HG03439 (cell line): ENCODE measurements around the gene LRRC15.

ENCODE experiments used
- ATAC-seq: cut with Tn5 transposase; IDR thresholded peaks from one replicate; pipeline ENCODE4 v1.9.1; 2021; ENCODE audit warnings: mild to moderate bottlenecking, moderate library complexity; ENCODE audit not compliant: unreplicated experiment

The LRRC15 gene

DNA sequence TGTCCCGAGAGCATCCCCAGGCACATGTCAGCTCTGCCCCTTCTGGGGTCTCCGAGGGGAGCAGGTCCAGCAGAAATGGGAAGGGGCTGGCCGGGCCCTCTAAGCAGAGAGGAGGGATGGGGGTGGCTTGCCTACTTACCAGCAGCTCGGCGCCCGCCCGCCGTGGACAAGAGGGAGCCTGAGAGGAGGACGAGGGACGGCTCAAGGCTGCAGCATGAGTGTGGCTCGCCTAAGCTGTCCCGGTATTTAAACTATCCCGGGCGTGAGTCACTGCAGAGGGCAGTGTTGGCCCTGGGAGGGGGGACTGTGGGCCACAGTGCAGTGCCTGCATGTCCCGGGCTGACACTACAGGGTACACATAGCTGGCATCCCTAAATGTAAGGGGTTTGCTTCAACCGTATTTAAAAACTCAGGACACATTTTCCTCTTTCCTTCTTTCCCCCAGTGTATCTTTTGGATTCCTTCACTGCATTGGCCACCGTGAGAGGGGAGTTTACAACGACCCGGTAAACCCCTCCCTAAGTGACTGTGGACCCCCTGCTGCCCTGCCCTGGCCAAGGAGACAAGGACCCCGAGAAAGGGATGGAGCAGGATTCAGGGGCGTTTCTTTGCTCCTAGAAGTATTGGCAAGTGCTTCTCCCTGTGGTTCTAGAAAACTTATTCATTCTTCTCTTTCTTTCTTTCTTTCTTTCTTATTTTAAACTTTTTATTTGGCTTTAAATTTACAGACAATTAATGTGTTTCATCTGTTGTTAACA is at the start of gene LRRC15:
TSS of gene LRRC15 (minus strand) at position 222 of the 758 bp plus-strand sequence. CDS start 8,700 bp downstream, outside the sequence.
- ATAC-seq = no peak

DNA sequence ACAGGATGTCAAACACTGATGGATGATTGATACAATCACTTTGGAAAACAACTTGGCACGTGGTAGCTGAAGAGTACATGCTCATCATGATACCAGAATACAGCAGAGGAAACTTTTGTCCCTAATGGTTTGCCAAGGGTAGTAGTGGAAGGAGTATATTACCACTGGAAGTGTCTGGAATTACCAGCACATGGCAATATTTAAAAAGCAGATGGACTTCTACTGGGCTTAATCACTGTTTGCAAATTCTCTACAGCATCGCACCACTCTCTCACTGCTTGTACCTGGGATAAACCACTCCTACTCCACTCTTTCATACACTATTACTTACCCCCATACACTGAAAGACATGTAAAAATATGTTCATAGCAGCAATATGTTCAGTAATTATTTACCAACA is 49.1 kb upstream of the LRRC15 start:
- ATAC-seq = no peak

DNA sequence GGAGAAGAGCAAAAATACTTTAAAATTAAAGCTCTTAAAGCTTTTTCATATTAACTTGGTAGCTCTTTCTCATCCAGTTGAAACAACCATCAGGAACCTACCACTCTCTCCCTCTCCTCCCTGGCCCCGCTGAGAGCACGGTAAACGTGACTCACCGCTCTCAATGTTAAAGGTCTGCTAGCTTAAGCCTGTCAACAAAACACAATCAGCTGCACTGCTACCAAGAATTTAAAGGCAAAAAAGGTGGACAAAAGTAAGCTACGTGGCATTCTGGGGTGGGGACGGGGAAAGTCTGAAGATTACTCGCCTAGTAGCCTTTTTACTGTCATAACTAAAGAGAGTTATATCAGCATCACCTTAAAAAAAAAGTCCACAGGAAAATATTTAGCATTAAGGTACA is 37.9 kb upstream of the LRRC15 start:
- no peak for ATAC-seq

- no peak for ATAC-seq
Measured at GRCh38 chr3:194405766-194406165, 36.2 kb upstream of the LRRC15 start.

- ATAC-seq = no peak
Measured at GRCh38 chr3:194404365-194405140, 35.0 kb upstream of the LRRC15 start.

DNA sequence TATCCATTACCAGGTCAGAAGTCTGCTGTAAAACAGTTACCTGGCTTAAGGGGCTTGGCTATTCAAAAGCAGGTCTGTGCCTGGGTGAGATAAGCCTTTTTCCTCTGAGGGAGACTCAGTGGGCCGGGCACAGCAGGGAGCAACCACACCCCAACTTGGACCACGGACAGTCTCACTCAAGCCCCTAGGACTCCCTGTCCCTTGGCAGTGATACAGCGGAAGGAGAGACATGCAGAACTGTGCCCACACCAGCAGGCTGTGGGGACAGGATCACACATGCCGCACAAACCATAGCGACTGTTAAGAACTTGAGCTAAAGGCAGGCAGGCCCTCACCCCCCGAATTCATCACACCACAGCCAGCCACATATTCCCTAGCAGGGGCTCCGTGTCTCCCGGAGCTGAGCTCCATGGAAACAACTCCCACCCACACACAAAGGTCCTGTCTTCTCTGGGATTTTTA is 32.4 kb upstream of the LRRC15 start:
- ATAC-seq = no peak

- no peak for ATAC-seq
Measured at GRCh38 chr3:194401346-194401745, 31.8 kb upstream of the LRRC15 start.

DNA sequence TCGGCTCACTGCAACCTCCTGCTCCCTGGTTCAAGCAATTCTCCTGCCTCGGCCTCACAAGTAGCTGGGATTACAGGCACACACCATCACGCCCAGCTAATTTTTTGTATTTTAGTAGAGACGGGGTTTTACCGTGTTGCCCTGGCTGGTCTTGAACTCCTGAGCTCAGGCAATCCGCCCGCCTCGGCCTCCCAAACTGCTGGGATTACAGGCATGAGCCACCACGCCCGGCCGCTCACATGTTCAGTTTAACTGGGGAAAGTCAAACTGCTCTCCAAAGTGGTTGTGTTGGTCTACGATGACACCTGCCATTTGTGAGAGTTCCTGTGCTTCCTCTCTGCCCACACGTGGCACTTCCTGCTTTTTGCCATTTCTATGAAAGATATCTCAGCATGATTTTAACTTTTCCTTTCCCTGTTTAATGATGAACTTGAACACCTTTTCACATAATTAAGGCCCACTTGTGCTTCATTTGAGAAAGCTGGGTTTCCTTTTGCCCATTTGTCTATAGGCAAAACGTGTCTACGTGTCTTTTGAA is 30.4 kb upstream of the LRRC15 start:
- no peak for ATAC-seq

- no peak for ATAC-seq
Measured at GRCh38 chr3:194399166-194399565, 29.6 kb upstream of the LRRC15 start, which contains the start of gene GP5. Gene GP5 (minus strand): TSS chr3:194399266. CDS start chr3:194398282, 984 bp downstream.

- ATAC-seq = no peak
Measured at GRCh38 chr3:194397757-194398312, 28.3 kb upstream of the LRRC15 start.

DNA sequence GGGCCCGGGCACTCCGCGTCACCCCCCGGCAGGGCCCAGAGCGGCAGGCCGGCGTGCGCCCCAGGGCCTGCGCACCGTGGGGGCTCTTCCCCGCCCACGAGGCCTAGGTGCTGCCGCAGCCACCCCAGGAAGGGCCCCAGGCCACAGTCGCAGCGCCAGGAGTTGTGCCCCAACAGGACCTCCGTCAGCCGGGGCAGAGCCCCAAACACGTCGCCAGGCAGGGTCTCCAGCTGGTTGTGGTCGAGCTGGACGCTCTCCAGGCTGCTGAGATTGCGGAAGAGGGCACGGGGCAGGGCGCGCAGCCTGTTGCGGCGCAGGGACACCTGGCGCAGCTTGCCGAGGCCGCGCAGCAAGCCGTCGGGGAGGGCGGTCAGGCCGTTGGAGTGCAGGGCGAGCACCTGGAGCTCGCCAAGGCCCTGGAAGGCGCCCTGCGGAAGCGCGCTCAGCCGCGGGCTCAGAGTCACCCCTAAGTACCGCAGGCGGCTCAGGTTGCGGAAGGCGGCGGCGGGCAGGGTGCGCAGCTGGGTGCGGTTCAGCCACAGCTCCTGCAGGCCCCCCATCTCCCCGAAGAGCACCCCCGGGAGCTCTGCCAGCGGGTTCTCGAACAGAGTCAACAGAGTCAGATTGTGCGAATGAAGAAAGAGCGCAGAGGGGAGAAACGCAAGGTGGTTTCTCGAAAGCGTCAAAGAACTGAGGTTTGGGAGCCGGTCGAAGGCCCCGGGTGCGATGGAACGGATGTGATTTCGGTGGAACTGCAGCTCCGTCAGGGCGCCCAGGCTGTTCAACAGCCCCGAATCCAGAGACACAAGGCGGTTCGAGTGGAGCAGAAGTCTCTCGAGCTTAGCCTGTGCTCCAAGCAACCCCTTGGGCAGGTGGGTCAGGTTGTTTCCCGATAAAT is 27.6 kb upstream of the LRRC15 start:
- ATAC-seq = no peak

- ATAC-seq = no peak
Measured at GRCh38 chr3:194396539-194396858, 27.0 kb upstream of the LRRC15 start.

DNA sequence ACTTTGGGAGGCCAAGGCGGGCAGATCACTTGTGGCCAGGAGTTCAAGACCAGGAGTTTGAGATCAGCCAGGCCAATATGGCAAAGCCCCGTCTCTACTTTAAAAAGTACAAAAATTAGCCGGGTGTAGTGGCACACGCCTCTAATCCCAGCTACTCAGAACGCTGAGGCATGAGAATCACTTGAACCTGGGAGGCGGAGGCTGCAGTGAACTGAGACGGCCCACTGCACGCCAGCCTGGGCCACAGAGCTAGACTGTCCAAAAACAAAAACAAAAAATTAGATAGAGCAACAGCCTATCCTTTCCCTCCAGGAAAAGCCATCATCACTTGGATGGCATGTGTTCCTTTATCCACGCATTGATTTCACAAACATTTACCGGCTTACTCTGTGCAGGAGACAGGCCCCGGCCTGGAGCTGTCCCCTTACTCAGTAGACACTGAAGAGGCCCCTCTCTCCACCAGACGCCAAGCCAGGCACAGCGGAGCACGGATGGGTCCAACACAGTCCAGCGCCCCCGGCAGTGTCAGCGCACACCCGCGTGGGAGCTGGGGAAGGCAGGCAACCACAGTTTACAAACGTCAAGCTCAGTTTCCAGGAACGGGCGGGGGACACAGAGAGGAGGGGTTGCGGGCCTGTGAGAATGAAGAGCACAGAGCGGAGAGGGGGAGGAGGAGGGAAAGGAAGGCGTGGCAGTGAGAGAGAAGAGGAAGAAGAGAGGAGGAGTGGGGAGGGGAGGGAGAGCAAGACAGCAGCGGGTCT is 26.4 kb upstream of the LRRC15 start:
- no peak for ATAC-seq

DNA sequence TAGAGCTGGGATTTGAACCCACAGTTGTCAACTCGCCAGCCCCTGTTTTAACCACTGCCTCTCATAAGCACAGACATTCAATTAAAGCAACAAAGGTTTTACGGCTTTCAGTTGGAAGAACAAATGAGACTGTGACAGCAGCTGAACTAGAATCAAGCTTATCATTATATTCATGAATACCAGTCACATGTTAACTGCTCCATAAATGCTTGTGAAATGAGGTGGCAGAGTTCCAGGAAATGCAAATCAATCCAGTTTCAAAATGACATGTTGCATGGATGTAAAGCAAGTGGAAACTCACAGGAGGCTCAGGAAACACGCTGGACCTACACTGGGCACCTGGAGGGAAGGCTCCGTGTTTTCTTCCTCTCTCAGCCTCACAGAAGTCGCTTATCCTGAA is 25.7 kb upstream of the LRRC15 start:
- no peak for ATAC-seq

GRCh38 chr3:194392576-194392975 is 23.0 kb upstream of the LRRC15 start:
- no peak for ATAC-seq

DNA sequence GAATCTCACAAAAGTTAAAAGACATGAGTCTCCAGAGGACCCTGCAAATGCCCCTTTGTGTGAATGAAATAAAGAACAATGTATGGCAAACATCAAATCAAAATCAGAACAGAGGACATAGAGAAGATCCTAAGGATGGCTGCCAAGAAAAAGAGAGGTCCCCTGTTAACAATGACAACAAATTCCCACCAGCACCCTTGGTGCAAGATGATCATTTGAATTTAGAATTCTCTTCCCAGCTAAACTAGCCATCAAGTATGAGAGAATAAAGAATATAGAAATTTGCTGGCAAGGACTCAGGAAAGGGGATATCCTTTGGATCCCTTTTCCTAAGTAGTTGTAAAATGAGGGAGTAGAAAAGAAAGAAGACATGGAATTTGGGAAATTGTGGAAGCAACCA is 21.3 kb upstream of the LRRC15 start:
- ATAC-seq = no peak

GRCh38 chr3:194389269-194389668 is 19.7 kb upstream of the LRRC15 start:
- no peak for ATAC-seq

GRCh38 chr3:194387926-194388418 is 18.4 kb upstream of the LRRC15 start:
- ATAC-seq = no peak

GRCh38 chr3:194387276-194387675 is 17.7 kb upstream of the LRRC15 start:
- ATAC-seq = no peak

- no peak for ATAC-seq
Measured at GRCh38 chr3:194386648-194387047, 17.1 kb upstream of the LRRC15 start.
